Measurements from ENCODE around the gene CATSPERE. TPM values are rescaled to one million over a fixed set of nuclear protein-coding genes. Genes with fewer than 3 reads are reported as not detected.

The CATSPERE gene
- total and polyA plus RNA-seq, 2 donors (not counting 3 experiments of a cell fraction or from before 2014, with no cell fraction given): 0.61 to 1.9 TPM

DNA sequence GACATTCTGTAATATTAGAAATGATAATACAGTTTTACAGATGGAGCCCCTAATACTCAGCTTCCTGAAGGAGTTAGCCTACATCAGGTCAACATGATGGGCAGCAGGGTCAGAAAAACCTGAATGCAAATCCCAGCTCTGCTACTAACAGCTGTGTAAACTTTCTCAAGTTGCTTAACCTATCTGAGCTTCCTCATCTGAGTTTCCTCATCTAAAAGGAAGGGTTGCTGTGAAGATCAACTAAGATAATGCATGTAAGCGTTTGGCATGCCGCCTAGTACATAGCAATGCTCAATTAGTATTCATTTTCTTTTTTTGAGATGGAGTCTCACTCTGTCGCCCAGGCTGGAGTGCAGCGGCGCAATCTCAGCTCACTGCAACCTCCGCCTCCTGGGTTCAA, 173.5 kb downstream of the CATSPERE start:
- Histone ChIP-seq H3K9me3 (replicated peaks; ENCODE audit: control insufficient read depth, insufficient read depth, low read length) (no peaks in the 10 kb centered on the region), H3K9me1 (replicated peaks; ENCODE audit: control insufficient read depth, extremely low read depth, insufficient read depth, low read length) (no peaks in the 10 kb centered on the region), H3K27me3 (ENCODE audit: control insufficient read depth in 2 of 2, insufficient read depth in 2 of 2, low read length in 2 of 2) (peaks cover 4 to 5% of the 10 kb centered on the region in 2 experiments), H3K4me1 (ENCODE audit: control insufficient read depth, extremely low read depth, insufficient read depth, low read length) (no peaks in the 10 kb centered on the region), H3K9ac (replicated peaks; ENCODE audit: extremely low read depth, insufficient read depth, low read length) (no peak overlapping the region), H3K4me3 (replicated peaks in 1 of 3; ENCODE audit: insufficient read depth in 1 of 3, low read depth in 1 of 3, low read length in 3 of 3) (no peak overlapping the region), H3K36me3 (ENCODE audit: control insufficient read depth in 2 of 2, extremely low read depth in 1 of 2, insufficient read depth in 2 of 2, low read length in 2 of 2) (no peaks in the 10 kb centered on the region), H3K79me2 (ENCODE audit: control insufficient read depth, insufficient read depth, low read length) (no peaks in the 10 kb centered on the region), H2AFZ (ENCODE audit: low read depth, low read length) (no peak overlapping the region), H4K20me1 (replicated peaks; ENCODE audit: control insufficient read depth, extremely low read depth, insufficient read depth, low read length) (no peaks in the 10 kb centered on the region), H3K27ac (ENCODE audit: insufficient read depth, low read depth, low read length) (no peak overlapping the region), H3K4me2 (ENCODE audit: insufficient read depth, low read length) (no peak overlapping the region)
- intact Hi-C loops (cut with micrococcal nuclease) (no loop called here), dilution Hi-C loops (cut with MboI; ENCODE audit: extremely low pct_ligation_motif_present, low sequenced_read_pairs) (no loop called here)
- POLR2A ChIA-PET: no interaction called here
- CTCF ChIA-PET: interaction anchor here (1.5 to 2.7 kb wide), 2 partner anchors 31 to 162 kb away, joined by 3 to 10 read pairs; no protein-coding TSS in a partner anchor
- no peak for TF ChIP-seq GATA2 (IDR thresholded peaks at IDR 0.05; ENCODE audit: insufficient read depth, insufficient read length, low read depth, low read length)
- TF ChIP-seq, protein P1, sequence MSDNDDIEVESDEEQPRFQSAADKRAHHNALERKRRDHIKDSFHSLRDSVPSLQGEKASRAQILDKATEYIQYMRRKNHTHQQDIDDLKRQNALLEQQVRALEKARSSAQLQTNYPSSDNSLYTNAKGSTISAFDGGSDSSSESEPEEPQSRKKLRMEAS (IDR thresholded peaks at IDR 0.05; ENCODE audit: insufficient read depth, insufficient read length): no peak
- TF ChIP-seq, protein P2, sequence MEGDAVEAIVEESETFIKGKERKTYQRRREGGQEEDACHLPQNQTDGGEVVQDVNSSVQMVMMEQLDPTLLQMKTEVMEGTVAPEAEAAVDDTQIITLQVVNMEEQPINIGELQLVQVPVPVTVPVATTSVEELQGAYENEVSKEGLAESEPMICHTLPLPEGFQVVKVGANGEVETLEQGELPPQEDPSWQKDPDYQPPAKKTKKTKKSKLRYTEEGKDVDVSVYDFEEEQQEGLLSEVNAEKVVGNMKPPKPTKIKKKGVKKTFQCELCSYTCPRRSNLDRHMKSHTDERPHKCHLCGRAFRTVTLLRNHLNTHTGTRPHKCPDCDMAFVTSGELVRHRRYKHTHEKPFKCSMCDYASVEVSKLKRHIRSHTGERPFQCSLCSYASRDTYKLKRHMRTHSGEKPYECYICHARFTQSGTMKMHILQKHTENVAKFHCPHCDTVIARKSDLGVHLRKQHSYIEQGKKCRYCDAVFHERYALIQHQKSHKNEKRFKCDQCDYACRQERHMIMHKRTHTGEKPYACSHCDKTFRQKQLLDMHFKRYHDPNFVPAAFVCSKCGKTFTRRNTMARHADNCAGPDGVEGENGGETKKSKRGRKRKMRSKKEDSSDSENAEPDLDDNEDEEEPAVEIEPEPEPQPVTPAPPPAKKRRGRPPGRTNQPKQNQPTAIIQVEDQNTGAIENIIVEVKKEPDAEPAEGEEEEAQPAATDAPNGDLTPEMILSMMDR (IDR thresholded peaks at IDR 0.05; ENCODE audit: extremely low read depth in 1 of 2, insufficient read depth in 1 of 2, low read depth in 1 of 2, low read length in 2 of 2): no peak
- no peak for TF ChIP-seq FOS (IDR thresholded peaks at IDR 0.05; ENCODE audit: borderline replicate concordance, insufficient read depth, low read length)
- TF ChIP-seq JUN (IDR thresholded peaks at IDR 0.05; ENCODE audit: borderline replicate concordance, insufficient read depth, insufficient read length, low read depth): no peak
- no peak for TF ChIP-seq POLR2AphosphoS5 (IDR thresholded peaks at IDR 0.05; ENCODE audit: insufficient read depth, low read depth, low read length)
- no peak for TF ChIP-seq POLR2A (IDR thresholded peaks at IDR 0.05; ENCODE audit: low read depth, low read length)
- FAIRE-seq: no peak
- BruUV-seq (replicated peaks): no TSS peak
- DNase-seq (ENCODE audit: low read depth, low spot score): no peak

Measured in endothelial cell of umbilical vein (primary cell).